GM18909 (cell line): ENCODE data around the gene HENMT1.
A peak's percentile ranks its signal among the peaks of the same experiment; 100 is the strongest.
"Not testable (repeated sequence)": the region's sequence is repeated elsewhere in the genome, so short reads cannot be mapped to it uniquely, and the experiment has no call there.

Experiments used
- ATAC-seq: cut with Tn5 transposase; IDR thresholded peaks from one replicate; pipeline ENCODE4 v1.9.1; 2021; ENCODE audit warnings: mild to moderate bottlenecking; ENCODE audit not compliant: unreplicated experiment, poor library complexity

Gene HENMT1

DNA sequence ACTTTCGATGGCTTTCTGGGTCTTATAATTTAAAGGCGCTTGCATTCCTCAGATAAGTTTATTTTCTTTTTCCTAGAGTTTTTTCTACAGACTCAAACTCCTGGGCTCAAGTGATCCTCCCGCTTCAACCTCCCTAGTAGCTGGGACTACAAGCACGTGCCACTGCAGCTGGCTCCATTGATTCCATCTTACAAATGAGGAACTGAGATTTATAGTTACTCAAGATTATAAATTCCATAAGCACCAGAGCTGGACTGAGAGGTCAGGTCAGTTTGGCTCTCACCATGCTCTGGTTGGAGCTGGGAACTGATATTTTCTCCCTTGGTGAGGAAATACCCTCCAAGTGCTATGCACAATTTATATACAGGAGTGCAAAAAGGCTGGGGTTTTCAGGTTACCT, 17.8 kb upstream of the HENMT1 start:
- ATAC-seq = no peak

DNA sequence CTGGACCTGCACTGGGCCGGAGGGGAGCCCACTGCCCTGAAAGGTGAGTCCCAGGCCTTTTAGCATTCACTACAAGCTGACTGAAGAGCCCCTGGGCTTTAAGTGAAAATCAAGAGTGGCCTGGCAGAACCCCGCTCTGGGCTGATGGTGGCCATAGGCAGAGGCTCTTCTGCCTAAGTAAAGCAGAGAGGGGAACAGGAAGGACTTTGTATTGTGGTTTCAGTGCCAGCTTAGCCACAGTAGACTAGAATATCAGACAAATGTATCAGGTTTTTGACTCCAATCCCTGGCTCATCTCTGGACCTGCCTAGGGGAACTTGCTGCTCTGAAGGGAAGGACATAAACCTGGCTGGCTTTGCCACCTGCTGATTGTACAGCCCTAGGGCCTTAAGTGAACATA, 10.2 kb upstream of the HENMT1 start:
- no peak for ATAC-seq

DNA sequence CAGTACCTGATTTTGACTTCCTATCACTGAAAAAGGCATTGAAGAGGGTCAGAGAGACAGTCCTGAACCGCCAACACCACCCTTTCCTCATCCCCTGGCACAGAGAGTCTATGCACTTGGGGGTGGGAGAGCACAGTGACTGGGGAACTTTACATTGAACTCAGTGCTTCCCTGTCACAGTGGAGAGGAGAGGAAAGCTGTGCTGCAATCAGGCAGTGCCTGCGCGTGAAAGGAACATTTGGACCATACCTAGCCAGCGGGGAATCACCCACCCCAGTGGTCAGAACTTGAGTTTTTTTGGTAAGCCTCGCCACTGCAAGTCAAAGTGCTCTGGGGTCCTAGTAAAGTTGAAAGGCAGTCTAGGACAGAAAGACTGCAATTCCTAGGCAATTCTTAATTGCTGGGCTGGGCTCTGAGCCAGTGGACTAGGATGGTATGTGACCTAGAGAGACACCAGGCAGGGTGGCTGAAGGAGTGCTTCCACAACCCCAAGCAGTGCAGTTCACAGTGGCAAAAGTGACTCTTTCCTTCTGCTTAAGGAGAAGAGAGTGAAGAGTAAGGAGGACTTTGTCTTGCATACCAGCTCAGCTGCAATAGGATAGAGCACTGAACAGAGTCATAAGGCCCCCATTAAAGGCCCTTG, 9.4 kb upstream of the HENMT1 start:
- ATAC-seq = no peak

DNA sequence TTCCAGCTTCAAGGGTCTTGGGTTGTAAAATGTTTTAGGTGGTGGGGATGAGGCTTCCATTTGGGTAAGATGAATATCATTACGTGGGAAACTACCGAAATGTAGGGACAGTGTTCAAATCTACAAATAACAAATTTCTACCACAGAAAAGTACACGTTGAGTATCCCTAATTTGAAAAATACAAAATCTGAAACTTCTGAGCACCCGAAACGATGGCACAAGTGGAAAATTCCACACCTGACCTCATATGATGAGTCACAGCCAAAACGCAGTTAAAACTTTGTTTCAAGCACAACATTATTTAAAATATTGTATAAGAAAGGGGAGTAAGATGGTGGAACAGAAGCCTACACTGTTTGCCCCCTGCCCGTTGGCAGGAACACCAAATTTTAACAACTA, 8.8 kb upstream of the HENMT1 start:
- no peak for ATAC-seq

DNA sequence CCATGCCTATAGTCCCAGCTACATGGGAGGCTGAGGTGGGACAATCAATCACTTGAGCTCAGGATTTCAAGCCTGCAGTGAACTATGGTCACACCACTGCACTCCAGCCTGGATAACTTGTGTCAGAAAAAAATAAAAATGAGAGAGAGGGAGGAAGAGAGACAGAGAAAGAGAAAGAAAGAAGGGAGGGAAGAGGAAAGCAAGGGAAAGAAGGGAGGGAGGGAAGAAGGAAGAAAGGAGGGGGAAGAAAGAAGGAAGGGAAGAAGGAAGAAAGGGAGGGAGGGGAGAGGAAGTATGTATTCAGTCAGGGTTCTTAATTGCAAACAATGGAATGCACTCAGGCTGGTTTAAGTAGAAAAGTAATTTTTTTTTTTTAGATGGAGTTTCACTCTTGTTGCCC, 7.9 kb upstream of the HENMT1 start:
- ATAC-seq = no peak

DNA sequence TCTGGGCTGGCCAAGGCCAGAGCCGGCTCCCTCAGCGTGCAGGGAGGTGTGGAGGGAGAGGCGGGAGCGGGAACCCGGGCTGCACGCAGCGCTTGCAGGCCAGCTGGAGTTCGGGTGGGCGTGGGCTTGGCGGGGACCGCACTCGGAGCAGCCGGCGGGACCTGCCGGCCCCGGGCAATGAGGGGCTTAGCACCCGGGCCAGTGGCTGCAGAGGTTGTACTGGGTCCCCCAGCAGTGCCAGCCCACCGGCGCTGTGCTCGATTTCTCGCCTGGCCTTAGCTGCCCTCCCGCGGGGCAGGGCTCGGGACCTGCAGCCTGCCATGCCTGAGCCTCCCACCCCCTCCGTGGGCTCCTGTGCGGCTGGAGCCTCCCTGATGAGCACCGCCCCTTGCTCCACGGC, 6.5 kb upstream of the HENMT1 start:
- not testable (repeated sequence) for ATAC-seq

DNA sequence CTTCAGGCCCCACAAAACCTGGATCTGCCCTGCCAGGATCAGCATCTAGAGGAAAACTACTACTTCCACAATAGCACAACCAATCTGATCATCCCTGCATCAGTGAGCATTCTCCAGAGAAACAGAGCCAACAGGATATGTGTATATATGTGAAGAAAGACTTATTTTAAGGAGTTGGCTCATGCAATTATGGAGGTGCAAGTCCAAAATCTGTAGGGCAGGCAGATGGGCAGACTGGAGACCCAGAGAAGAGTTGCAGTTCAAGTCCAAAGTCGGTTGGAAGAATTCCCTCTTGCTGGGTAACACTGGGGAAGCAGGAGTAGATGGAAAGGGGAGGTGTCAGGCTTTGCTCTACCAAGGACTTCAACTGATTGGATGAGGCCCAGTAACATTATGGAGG, 4.9 kb upstream of the HENMT1 start:
- no peak for ATAC-seq

DNA sequence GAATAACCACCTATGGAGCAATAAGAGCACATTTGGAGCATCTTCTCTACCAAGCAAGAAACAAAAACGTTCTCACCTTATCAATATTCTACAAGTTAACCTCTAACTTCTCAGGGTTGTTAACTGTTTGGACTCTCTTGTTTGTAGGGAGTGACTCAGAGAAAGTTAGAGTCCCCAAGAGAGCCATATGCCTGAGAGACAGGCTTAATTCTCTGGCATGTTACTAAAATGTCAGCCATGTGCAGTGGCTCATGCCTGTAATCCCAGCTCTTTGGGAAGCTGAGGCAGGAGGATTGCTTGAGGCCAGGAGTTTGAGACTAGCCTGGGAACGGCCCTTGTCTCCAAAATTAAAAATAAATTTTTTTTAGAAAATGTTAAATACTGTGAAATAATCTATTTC, 4.2 kb upstream of the HENMT1 start:
- no peak for ATAC-seq

DNA sequence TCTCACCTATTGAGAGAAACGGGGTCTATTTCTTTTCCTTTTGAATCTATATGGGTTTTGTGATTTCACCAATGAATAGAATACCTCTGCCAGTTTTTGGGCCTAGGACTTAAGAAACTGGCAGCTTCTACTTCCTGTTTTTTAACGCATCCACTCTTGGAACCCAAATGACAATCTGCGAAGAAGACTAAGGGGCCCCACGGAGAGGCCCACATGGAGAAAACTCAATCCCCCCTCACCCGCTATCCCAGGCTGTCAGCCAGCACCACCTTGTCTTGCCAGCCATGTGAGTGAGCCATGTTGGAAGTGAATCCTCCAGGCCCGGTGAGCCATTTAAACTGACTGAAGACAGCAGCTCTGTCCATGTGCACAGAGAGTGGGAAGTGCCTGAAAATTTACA, 3.6 kb upstream of the HENMT1 start:
- no peak for ATAC-seq

DNA sequence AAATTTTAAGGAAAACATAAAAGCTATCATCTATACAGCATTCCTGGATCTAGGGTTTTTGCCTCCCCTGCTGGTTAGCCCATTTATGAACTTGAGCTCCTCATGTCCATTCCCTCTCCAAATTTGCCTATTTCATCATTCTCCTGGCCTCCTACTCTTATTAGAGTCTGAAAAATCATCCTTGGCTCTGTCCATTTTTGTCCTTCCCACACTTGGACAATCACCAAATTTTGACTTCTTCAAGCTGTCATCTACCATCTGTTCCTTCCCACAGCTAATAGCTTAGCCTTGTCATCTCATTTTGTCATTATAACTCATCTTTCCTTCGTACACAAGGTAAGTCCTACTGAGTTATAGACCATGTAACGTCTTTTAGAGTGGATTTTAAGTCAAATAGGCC, 2.2 kb upstream of the HENMT1 start:
- ATAC-seq = no peak

DNA sequence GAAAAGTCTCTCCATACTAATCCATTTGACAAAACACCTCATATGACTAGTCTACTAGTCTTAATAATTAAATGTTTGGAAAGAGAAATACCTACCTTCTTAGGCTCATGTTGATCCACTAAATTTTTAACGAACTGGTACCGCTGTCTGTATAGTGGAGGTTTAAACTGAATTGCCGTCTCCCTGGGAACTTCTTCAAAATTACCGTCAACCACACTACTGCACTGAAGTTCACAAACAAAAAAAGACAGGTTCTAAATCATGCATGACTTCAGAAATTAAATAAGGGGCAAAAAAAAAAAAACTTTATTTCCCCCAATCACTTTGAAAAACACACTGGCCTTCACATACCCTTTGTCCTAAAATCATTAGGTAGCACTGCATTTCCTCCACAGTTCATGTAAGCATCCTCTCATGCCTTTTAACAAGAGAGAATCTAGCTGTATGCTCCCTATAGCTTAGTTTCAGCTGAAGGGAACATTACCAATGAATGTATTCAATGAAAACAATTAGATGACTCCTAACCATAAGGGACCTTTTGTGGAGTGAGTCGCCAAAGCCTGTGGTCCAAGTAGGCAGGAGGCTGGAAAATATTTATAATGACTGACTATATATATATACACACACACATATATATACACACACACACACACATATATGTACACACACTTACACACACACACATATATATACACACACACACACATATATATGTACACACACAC, 3.4 kb downstream of the HENMT1 start:
- no peak for ATAC-seq

DNA sequence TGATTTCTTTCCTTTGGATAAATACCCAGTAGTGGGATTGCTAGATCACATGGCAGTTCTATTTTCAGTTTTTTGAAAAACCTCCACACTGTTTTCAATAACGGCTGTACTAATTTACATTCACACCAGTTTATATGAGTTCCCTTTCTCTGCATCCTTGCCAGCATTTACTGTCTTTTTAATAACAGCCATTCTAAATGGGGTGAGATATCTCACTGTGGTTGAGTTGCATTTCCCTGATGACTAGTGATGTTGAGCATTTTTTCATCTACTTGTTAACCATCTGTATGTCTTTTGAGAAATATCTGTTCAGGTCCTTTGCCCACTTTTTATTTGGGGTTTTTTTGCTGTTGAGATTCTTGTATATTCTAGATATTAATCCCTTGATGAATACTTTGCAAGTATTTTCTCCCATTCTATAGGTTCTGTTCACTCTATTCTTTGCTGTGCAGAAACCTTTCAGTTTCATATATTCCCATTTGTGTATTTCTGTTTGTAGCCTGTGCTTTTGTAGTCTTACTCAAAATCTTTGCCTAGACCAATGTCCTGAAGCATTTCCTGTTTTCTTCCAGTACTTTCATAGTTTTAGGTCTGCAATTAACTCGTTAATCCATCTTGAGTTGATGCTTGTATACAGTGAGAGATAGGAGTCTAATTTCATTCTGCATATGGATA, 7.3 kb downstream of the HENMT1 start:
- ATAC-seq = no peak

DNA sequence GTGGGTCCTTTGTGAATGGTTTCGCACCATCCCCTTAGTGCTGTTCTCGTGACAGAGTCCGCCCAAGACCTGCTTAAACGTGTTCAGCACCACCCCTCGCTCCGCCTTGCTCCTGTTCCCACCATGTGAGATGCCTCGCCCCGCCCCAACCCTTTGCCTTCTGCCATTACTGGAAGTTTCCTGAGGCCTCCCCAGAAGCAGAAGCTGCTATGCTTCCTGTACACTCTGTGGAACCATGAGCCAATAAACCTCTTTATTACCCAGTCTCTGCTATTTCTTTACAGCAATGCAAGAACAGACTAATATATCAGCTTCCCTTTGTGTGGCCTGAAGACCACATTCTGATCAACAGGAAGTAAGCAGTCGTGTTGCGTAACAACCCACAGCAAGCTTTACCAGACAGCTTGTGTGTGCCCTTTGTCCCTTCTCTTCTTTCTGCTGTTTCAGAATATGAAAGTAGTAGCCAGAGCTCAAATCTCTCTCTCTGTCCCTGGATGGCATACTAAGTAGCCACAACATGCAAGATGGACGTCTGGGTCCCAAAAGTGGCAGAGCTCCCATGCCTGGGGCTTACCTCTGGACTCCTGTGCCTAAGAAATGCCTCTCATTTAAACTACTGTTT, 14.1 kb downstream of the HENMT1 start:
- peak; percentile 68 for ATAC-seq

DNA sequence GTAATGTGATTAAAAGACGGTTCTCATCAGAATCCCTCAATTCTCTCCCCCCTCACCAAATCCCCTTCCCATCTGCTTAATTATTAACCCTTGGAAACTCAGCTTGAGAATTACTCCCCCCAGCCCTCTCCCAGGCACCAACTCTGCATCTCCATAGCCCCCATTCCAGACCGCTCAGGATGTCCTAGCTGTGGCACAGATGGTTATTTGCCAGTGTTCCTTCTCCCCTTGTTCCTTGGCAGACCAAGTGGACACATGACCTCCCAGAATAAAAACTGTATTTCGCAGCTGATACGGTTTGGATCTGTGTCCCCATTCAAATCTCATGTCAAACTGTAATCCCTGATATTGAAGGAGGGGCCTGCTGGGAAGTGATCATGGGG, 14.6 kb downstream of the HENMT1 start:
- ATAC-seq = no peak

DNA sequence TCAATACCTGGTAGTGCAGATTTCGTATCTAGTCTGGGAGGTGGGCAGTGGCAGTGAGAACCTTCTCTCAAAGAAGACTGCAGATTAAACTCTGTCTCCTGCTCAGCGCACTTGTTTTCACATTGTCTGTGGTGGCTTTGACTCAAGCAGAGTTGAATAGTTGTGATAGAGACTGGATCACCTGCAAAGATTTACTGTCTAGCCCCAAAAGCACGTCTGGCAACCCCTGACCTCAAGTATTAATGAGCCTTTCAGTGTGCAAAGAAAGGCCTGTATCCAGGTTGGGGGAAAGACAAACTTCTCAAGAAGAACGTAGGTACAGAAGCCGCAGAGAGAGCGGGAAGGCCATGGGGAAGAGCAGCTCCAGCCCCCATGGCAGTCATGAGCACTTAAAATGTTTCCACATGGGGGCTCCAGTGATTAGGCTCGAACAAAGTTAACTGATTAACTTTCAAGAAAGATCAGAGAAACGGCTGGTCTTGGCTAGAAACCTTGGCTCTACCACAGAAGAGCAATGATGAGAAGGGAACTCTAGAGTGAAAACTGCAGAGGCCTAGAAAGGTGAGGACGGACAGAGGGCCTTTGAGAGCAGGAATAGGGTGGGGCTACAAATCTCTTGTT, 15.2 kb downstream of the HENMT1 start:
- ATAC-seq = no peak

DNA sequence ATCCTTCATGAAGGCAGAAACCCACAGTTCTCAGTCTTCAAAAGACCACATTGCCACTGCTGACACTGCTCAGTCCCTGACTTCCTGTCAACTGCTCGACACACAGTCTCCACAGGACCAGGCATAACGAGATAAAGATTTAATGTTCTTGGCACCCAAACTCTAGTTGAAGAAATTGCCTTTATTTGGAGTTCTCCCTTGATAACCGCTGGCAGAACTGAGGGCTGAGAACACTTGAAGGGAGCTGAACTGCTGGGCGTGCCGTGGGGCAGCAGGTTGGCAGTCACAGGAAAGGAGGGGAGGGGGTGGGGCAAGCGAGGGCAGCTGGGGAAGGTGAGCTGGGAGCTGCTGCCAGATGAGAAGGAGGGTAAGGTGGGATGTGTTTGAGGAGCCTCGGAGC, 15.9 kb downstream of the HENMT1 start:
- ATAC-seq = no peak

DNA sequence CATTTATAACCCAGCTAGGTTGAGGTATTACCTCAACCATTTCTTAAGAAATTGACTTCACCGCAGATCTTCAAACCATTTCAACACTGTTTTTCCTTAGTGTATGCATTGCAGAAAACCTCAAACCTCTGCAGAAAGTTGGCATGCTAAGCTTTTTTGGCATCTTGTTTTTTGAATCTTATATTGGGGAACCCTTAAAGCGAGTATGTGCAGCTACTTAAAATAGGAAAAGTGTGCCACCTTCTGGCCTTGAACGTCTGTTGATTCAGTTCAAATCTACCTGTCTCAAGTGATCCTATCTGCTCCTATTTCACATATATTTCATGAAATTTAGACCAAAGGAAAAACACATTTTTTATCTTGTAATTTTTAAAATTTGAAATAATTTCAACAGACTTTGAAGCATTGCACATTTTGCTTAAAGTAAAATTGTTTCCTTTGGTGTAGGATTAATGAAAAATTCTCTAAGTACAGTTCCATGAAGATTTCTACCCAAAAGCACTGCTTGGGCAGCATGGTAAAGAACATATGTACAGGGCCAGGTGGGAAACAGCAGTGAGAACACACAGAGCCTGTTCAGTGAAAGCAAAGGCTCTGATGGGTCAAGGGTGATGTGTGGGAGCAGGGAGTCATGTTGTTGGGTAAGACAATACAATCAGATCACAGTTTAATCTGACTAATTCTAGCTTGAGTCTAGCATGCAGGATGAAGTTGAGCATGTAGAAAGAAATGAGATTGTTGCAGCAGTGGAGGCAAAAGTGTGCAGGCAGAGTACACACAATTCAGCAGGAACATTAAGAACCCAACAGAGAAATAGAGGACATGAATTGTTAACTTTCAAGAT, 17.2 kb downstream of the HENMT1 start:
- ATAC-seq = peak; percentile 67

DNA sequence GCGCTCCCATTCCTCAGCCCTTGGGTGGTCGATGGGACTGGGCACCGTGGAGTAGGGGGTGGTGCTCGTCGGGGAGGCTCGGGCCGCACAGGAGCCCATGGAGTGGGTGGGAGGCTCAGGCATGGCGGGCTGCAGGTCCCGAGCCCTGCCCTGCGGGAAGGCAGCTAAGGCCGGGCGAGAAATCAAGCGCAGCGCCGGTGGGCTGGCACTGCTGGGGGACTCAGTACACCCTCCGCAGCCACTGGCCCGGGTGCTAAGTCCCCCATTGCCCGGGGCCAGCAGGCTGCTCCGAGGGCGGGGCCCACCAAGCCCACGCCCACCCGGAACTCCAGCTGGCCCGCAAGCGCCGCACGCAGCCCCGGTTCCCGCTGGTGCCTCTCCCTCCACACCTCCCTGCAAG, 20.0 kb downstream of the HENMT1 start:
- not testable (repeated sequence) for ATAC-seq

DNA sequence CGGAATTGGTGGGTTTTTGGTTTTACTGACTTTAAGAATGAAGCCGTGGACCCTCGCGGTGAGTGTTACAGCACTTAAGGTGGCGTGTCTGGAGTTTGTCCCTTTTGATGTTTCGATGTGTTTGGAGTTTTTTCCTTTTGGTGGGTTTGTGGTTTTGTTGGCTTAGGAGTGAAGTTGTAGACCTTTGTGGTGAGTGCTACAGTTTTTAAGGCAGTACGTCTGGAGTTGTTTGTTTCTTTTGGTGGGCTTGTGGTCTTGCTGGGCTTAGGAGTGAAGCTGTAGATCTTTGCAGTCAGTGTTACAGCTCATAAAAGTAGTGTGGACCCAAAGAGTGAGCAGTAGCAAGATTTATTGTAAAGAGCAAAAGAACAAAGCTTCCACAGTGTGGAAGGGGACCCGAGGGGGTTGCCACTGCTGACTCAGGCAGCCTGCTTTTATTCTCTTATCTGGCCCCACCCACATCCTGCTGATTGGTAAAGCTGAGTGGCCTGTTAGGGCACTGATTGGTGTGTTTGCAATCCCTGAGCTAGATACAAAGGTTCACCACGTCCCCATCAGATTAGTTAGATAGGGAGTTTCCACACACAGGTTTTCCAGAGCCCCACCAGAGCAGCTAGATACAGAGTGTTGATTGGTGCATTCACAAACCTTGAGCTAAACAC, 20.9 kb downstream of the HENMT1 start:
- ATAC-seq = no peak

DNA sequence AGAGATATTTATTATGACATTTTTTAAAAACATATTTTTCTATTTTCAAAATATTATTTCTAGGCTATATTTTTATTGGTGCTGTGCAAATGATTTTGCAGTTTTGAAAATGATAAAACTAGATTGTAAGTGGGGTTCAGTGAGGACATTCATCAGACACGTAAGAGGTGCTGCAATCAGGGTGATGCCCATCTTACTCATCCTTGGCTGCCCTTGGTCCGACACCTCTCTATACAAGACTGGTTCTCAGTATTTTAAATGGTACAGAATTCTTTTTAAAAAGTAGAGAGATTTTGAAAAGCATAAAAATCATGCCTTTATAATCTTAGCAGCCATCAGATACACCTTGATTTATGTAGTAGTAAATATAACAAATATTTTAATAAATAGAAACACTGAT, 24.0 kb downstream of the HENMT1 start:
- no peak for ATAC-seq
